Stomach (tissue), 9 donors: Measurements from ENCODE around the gene DNASE2. TPM values are rescaled to one million over a fixed set of nuclear protein-coding genes. Genes with fewer than 3 reads are reported as not detected.

Experiments used
- DNase-seq, 2 donors: peaks; one replicate each; pipeline versions ENCODE4 v3.0.0 to v3.0.0-alpha.2; 2013 to 2019
- H3K27ac ChIP-seq, 5 donors: fragments of 200-600 bp in 4 of 5; sonication (generic) in 4 of 5; one replicate each; pipeline ENCODE4 v1.5.1; 2013 to 2019; ENCODE audit warnings: mild to moderate bottlenecking in 1 of 5, moderate library complexity in 1 of 5
- H3K27me3 ChIP-seq, 3 donors: fragments of 200-600 bp; sonication (generic); one replicate each; pipeline ENCODE4 v1.5.1; 2017 to 2019; ENCODE audit warnings: mixed run types in 1 of 3
- H3K36me3 ChIP-seq, 4 donors: fragments of 200-600 bp; sonication (generic); 1 replicate in 3 of 4; 2 replicates in 1 of 4; pipeline ENCODE4 v1.5.1; 2016 to 2019
- H3K4me1 ChIP-seq, 4 donors: fragments of 200-600 bp; sonication (generic); one replicate each; pipeline ENCODE4 v1.5.1; 2016 to 2019
- H3K4me3 ChIP-seq, 4 donors: fragments of 200-600 bp; sonication (generic) in 3 of 4; one replicate each; pipeline ENCODE4 v1.5.1; 2016 to 2019; ENCODE audit warnings: mild to moderate bottlenecking in 1 of 4
- H3K9me3 ChIP-seq, 4 donors: fragments of 200-600 bp; sonication (generic); one replicate each; pipeline ENCODE4 v1.5.1; 2016 to 2019
- CTCF ChIP-seq, 7 experiments: fragments of 450-650 bp in 4 of 7; fragments of 200-600 bp in 3 of 7; sonication (generic) in 3 of 7; IDR thresholded peaks; one replicate each; pipeline ENCODE4 v1.5.1; 2016 to 2019; ENCODE audit warnings: antibody characterized with exemption in 7 of 7, control low read depth in 2 of 7, mild to moderate bottlenecking in 1 of 7
- EP300 ChIP-seq: sonication (generic); formaldehyde crosslinking; IDR thresholded peaks from one replicate; pipeline ENCODE4 v1.6.1; 2017; ENCODE audit warnings: antibody characterized with exemption
- POLR2A ChIP-seq, 4 donors: fragments of 450-650 bp; IDR thresholded peaks; one replicate each; pipeline ENCODE4 v1.6.1; 2016; ENCODE audit warnings: antibody characterized with exemption in 4 of 4, control low read depth in 2 of 4, mild to moderate bottlenecking in 1 of 4, moderate library complexity in 1 of 4
- POLR2AphosphoS5 ChIP-seq, 3 donors: sonication (generic); formaldehyde crosslinking; IDR thresholded peaks; one replicate each; pipeline ENCODE4 v1.6.1; 2016; ENCODE audit warnings: antibody characterized with exemption in 3 of 3
- WGBS, 5 donors: extraction: QIAGEN DNeasy Blood & Tissue Kit in 3 of 5; methylation state at CpG; one replicate each; pipeline versions ENCODE4 v1.1.5 to v1.1.7; 2013 to 2018; 5-methylcytosine and 5-hydroxymethylcytosine counted together
- intact Hi-C: fragments of 100-400 bp; cut with DNase I; formaldehyde crosslinking; loops from one replicate; pipeline ENCODE4 v1.15.1; 2023; ENCODE audit warnings: low total_unique reads
- polyA plus RNA-seq, 3 donors: library from polyadenylated mRNA; stranded (reverse); fragments of 200-250 nt; gene quantifications; one replicate each; pipeline ENCODE4 v1.2.3, GENCODE V29; 2013
- total RNA-seq, 5 donors: library from RNA; depleted of rRNA; stranded (reverse); fragments of >200 nt; gene quantifications; one replicate each; pipeline versions ENCODE4 v1.1.0 to v1.2.3, GENCODE V29; 2014 to 2016
- donor health status: healthy with polysubstance abuse.
- donor health status: Bipolar disorder and iron deficiency.
- donor health status: healthy.

The DNASE2 gene
- total and polyA plus RNA-seq, 8 donors = 9.0 to 53.1 (median 25.6) TPM

- WGBS, 5 donors = 70 to 78% (median 74%) methylated on average over 4 to 5 of the region's 5 CpGs
Measured at GRCh38 chr19:12888006-12888603, 6.9 kb upstream of the DNASE2 start.

GRCh38 chr19:12886969-12887747 lies 5.9 kb upstream of the DNASE2 start, which contains the start of gene KLF1:
Gene KLF1, minus strand, starts transcription at chr19:12887201. Its CDS starts 61 bp downstream, at chr19:12887140.
- Histone ChIP-seq H3K36me3 (no peaks in the 10 kb centered on the region), H3K9me3 (peaks cover 0 to 16% (median 12%) of the 10 kb centered on the region in 4 donors), H3K27ac (peak within 1 kb of the TSS in 1 of 5 donors; percentile 72), H3K4me3 (peak within 1 kb of the TSS; percentile 46 to 59 (median 53)), H3K27me3 (peaks cover 0 to 26% (median 12%) of the 10 kb centered on the region in 3 donors), H3K4me1 (peaks cover 29 to 45% (median 34%) of the 10 kb centered on the region in 4 donors)
- DNase-seq = no peak
- intact Hi-C loops = loop anchor here (10.0 kb wide), 1 partner anchor 48 kb away; the partner anchor contains the start of genes CALR and FARSA
- no peak for TF ChIP-seq POLR2A (IDR thresholded peaks at IDR 0.05)
- TF ChIP-seq CTCF (IDR thresholded peaks at IDR 0.05) = no peak
- no peak for TF ChIP-seq EP300
- TF ChIP-seq POLR2AphosphoS5 (IDR thresholded peaks at IDR 0.05) = no peak
- 61 to 68% (median 67%) methylated on average over 11 to 17 of the region's 17 CpGs for WGBS, 5 donors

More at GRCh38 chr19:12888006-12888603, 6.9 kb upstream of the DNASE2 start:
- TF ChIP-seq POLR2A (IDR thresholded peaks at IDR 0.05) = no peak
- TF ChIP-seq CTCF (IDR thresholded peaks at IDR 0.05) = no peak
- TF ChIP-seq EP300 = no peak
- no peak for TF ChIP-seq POLR2AphosphoS5 (IDR thresholded peaks at IDR 0.05)
- no peak overlapping the region for H3K4me3 ChIP-seq
- peaks cover 0 to 26% (median 12%) of the 10 kb centered on the region in 3 donors for H3K27me3 ChIP-seq
- intact Hi-C loops = loop anchor here (10.0 kb wide), 1 partner anchor 47 kb away; the partner anchor contains the start of genes CALR and FARSA
- H3K9me3 ChIP-seq = peaks cover 0 to 15% (median 12%) of the 10 kb centered on the region in 4 donors
- peaks cover 0 to 3% (median under 1%) of the 10 kb centered on the region in 4 donors for H3K36me3 ChIP-seq
- H3K4me1 ChIP-seq = peaks cover 33 to 47% (median 40%) of the 10 kb centered on the region in 4 donors
- DNase-seq = no peak
- no peak overlapping the region for H3K27ac ChIP-seq

GRCh38 chr19:12886651-12886968 lies 5.4 kb upstream of the DNASE2 start:
- DNase-seq = no peak
- Histone ChIP-seq H3K9me3 (peaks cover 0 to 16% (median 12%) of the 10 kb centered on the region in 4 donors), H3K27me3 (peaks cover 0 to 26% (median 12%) of the 10 kb centered on the region in 3 donors), H3K4me3 (no peak overlapping the region), H3K4me1 (peaks cover 24 to 45% (median 33%) of the 10 kb centered on the region in 4 donors), H3K36me3 (no peaks in the 10 kb centered on the region), H3K27ac (no peak overlapping the region)
- 73 to 75% (median 75%) methylated on average over 5 of the region's 5 CpGs for WGBS, 5 donors
- TF ChIP-seq POLR2A (IDR thresholded peaks at IDR 0.05) (no peak), POLR2AphosphoS5 (IDR thresholded peaks at IDR 0.05) (no peak), EP300 (no peak), CTCF (IDR thresholded peaks at IDR 0.05) (no peak)
- intact Hi-C loops = loop anchor here (10.0 kb wide), 1 partner anchor 48 kb away; the partner anchor contains the start of genes CALR and FARSA
